ELF-1 (cell line): Measurements from ENCODE around the gene TARS2.

ENCODE experiments used
- DNase-seq: peaks from one replicate; pipeline ENCODE4 v3.0.0-alpha.2; 2016; ENCODE audit warnings: low read depth, low spot score

TARS2 gene

GRCh38 chr1:150536836-150537731, 49.9 kb downstream of the TARS2 start:
- no peak for DNase-seq

- peak; percentile 54 for DNase-seq
Observed at GRCh38 chr1:150537732-150538684, 50.8 kb downstream of the TARS2 start.

GRCh38 chr1:150543500-150544143, 56.4 kb downstream of the TARS2 start:
- no peak for DNase-seq

GRCh38 chr1:150544204-150544603, 57.0 kb downstream of the TARS2 start:
- no peak for DNase-seq

- no peak for DNase-seq
Observed at GRCh38 chr1:150545486-150546032, 58.3 kb downstream of the TARS2 start.

- no peak for DNase-seq
Observed at GRCh38 chr1:150546294-150546937, 59.2 kb downstream of the TARS2 start.

GRCh38 chr1:150548324-150548631, 61.1 kb downstream of the TARS2 start:
- DNase-seq: no peak

- DNase-seq: peak; percentile 87
Observed at GRCh38 chr1:150548632-150549495, 61.6 kb downstream of the TARS2 start, which contains the start of gene ADAMTSL4. Gene ADAMTSL4, plus strand, starts transcription at chr1:150549408. Its CDS starts 2,881 bp downstream, at chr1:150552289.

- peak; percentile 74 for DNase-seq
Observed at GRCh38 chr1:150549496-150550221, 62.4 kb downstream of the TARS2 start.

GRCh38 chr1:150550222-150551050, 63.2 kb downstream of the TARS2 start:
- peak; percentile 92 for DNase-seq

- no peak for DNase-seq
Observed at GRCh38 chr1:150551051-150551783, 64.0 kb downstream of the TARS2 start.

- peak; percentile 64 for DNase-seq
Observed at GRCh38 chr1:150551784-150552127, 64.5 kb downstream of the TARS2 start.

GRCh38 chr1:150552128-150552910, 65.1 kb downstream of the TARS2 start:
- DNase-seq: peak; percentile 88

GRCh38 chr1:150552911-150553289, 65.7 kb downstream of the TARS2 start:
- DNase-seq: no peak

GRCh38 chr1:150553392-150554085, 66.3 kb downstream of the TARS2 start:
- no peak for DNase-seq

GRCh38 chr1:150554086-150554452, 66.8 kb downstream of the TARS2 start:
- no peak for DNase-seq
